Thyroid gland (tissue), 4 donors: Measurements from ENCODE around the gene GET4.

Experiments used
- POLR2A ChIP-seq, 2 donors: fragments of 450-650 bp; IDR thresholded peaks; one replicate each; pipeline ENCODE4 v1.6.1; 2017; ENCODE audit warnings: antibody characterized with exemption in 2 of 2, mild to moderate bottlenecking in 2 of 2, moderate library complexity in 1 of 2
- TF ChIP-seq, protein P1 (sequence below), 6 experiments: fragments of 200-600 bp in 3 of 6; fragments of 450-650 bp in 3 of 6; sonication (generic) in 3 of 6; IDR thresholded peaks; one replicate each; pipeline ENCODE4 v1.5.1; 2016 to 2019; ENCODE audit warnings: antibody characterized with exemption in 6 of 6, mild to moderate bottlenecking in 2 of 6, inconsistent platforms in 1 of 6, moderate library complexity in 1 of 6

DNA sequence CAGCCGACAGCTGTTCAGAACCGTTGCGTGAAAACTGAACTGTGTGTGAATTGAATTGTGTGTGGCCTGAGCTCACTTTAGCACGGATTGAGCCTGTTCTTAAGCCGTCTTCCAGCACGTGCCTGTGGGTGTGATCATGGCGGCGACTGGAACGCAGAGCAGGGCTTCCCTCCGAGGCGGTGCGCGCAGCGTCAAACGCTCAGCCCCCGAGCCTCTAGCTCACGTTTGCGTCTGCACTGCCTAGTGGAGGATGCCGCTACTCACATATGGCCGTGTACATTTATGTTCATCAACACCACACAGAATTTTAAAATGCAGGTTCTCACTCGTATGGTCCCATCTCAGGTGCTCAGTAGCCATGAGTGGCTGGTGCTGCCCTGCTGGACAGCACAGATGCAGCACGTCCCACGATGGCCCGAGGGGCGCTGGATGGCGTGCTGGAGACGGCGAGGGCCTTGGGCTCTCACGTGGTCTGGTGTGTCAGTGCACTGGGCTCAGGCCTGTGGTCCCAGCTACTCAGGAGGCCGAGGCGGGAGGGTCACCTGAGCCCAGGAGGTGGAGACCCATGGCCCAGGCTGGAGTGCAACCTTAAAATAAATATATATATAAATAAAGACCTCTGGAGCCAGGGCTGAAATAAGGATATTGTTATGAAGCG lies 22.1 kb upstream of the GET4 start:
- TF ChIP-seq, protein P1, sequence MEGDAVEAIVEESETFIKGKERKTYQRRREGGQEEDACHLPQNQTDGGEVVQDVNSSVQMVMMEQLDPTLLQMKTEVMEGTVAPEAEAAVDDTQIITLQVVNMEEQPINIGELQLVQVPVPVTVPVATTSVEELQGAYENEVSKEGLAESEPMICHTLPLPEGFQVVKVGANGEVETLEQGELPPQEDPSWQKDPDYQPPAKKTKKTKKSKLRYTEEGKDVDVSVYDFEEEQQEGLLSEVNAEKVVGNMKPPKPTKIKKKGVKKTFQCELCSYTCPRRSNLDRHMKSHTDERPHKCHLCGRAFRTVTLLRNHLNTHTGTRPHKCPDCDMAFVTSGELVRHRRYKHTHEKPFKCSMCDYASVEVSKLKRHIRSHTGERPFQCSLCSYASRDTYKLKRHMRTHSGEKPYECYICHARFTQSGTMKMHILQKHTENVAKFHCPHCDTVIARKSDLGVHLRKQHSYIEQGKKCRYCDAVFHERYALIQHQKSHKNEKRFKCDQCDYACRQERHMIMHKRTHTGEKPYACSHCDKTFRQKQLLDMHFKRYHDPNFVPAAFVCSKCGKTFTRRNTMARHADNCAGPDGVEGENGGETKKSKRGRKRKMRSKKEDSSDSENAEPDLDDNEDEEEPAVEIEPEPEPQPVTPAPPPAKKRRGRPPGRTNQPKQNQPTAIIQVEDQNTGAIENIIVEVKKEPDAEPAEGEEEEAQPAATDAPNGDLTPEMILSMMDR (IDR thresholded peaks at IDR 0.05): no peak
- no peak for TF ChIP-seq POLR2A (IDR thresholded peaks at IDR 0.05)
